ENCODE results near the gene GNPTG.

The GNPTG gene

GRCh38 chr16:1344499-1344898 lies 7.2 kb upstream of the GNPTG start:
- no peak overlapping the region for H3K27ac ChIP-seq (ENCODE audit: low read depth, low read length)
- no peaks in the 10 kb centered on the region for H3K9me3 ChIP-seq (ENCODE audit: control insufficient read depth, insufficient read depth, low read length)
- H3K4me3 ChIP-seq (ENCODE audit: low read depth, low read length): no peak overlapping the region
- peaks cover 15% of the 10 kb centered on the region; the same call in 1 of the 2 replicates for H3K36me3 ChIP-seq (ENCODE audit: control insufficient read depth, insufficient read depth, low read length)
- peaks cover 3% of the 10 kb centered on the region; the same call in 1 of the 2 replicates for H3K4me1 ChIP-seq (ENCODE audit: control insufficient read depth, insufficient read depth, low read length)
- no peak overlapping the region for H3K9ac ChIP-seq (ENCODE audit: low read depth, low read length)
- H3K27me3 ChIP-seq (ENCODE audit: control insufficient read depth, insufficient read depth, low read length): peaks cover 9% of the 10 kb centered on the region; the same call in 1 of the 2 replicates

DNA sequence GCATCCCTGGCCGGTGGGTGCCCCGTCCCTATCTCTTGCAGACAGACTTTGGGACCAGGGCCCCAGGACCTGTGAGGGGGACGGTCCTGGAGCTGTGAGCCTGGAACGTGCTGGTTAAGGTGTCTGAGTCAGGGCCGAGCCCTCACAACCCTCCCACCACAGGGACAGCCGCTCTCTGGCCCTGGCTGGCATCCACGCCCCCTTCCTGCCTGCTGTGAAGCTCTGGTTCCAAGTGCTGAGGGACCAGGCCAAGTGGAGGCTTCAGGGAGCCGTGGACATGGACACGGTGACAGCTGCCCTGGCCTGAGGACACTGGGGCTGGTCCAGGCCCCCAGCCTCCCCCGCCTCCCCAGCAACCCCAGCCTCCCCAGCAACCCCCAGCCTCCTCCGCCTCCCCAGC lies 6.6 kb upstream of the GNPTG start:
- Histone ChIP-seq H3K27ac (ENCODE audit: low read depth, low read length) (no peak overlapping the region), H3K9me3 (ENCODE audit: control insufficient read depth, insufficient read depth, low read length) (no peaks in the 10 kb centered on the region), H3K4me3 (ENCODE audit: low read depth, low read length) (no peak overlapping the region), H3K4me1 (ENCODE audit: control insufficient read depth, insufficient read depth, low read length) (peaks cover 3% of the 10 kb centered on the region; the same call in 1 of the 2 replicates), H3K36me3 (ENCODE audit: control insufficient read depth, insufficient read depth, low read length) (peaks cover 20% of the 10 kb centered on the region), H3K27me3 (ENCODE audit: control insufficient read depth, insufficient read depth, low read length) (peaks cover 9% of the 10 kb centered on the region; the same call in 1 of the 2 replicates), H3K9ac (ENCODE audit: low read depth, low read length) (no peak overlapping the region)

- no peaks in the 10 kb centered on the region for H3K9me3 ChIP-seq (ENCODE audit: control insufficient read depth, insufficient read depth, low read length)
- H3K9ac ChIP-seq (ENCODE audit: low read depth, low read length): no peak overlapping the region
- no peak overlapping the region for H3K4me3 ChIP-seq (ENCODE audit: low read depth, low read length)
- H3K27me3 ChIP-seq (ENCODE audit: control insufficient read depth, insufficient read depth, low read length): peaks cover 9% of the 10 kb centered on the region; the same call in 1 of the 2 replicates
- peaks cover 26% of the 10 kb centered on the region for H3K36me3 ChIP-seq (ENCODE audit: control insufficient read depth, insufficient read depth, low read length)
- no peak overlapping the region for H3K27ac ChIP-seq (ENCODE audit: low read depth, low read length)
- H3K4me1 ChIP-seq (ENCODE audit: control insufficient read depth, insufficient read depth, low read length): peaks cover 3% of the 10 kb centered on the region; the same call in 1 of the 2 replicates
Observed at GRCh38 chr16:1345651-1346421, 5.9 kb upstream of the GNPTG start.

DNA sequence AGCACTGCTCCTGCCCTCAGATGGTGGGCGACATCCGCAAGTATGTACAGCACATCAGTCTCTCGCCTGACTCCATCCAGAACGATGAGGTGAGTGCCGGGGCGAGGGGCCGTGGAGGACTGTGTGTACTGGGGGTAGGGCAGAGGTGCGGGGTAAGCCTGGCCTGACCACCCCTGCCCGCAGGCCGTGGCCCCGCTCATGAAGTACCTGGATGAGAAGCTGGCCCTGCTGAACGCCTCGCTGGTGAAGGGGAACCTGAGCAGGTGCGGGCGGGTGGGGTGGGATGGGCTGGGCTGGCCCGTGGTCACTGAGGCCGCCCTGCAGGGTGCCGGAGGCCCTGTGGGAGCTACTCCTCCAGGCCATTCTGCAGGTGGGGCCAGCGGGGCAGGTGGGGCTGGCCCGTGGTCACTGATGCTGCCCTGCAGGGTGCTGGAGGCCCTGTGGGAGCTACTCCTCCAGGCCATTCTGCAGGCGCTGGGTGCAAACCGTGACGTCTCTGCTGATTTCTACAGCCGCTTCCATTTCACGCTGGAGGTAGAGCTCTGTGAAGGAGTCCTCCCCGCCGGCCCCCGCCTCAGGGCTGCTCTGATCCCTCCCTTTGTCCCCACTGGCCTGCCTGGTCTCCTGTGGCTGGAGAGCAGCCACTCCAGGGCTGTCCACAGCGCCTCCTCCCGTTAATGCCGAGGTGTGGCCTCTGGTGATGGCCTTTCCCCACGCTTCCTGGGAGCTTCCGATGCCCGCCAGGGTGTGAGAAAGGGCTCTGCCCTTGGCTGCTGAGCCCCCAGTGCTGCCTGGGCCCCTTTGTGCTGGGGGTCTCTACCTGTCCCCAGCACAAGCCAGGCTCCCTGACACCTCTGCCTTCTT lies 5.1 kb upstream of the GNPTG start:
- H3K9ac ChIP-seq (ENCODE audit: low read depth, low read length): no peak overlapping the region
- H3K4me3 ChIP-seq (ENCODE audit: low read depth, low read length): no peak overlapping the region
- H3K36me3 ChIP-seq (ENCODE audit: control insufficient read depth, insufficient read depth, low read length): peaks cover 26% of the 10 kb centered on the region
- no peaks in the 10 kb centered on the region for H3K9me3 ChIP-seq (ENCODE audit: control insufficient read depth, insufficient read depth, low read length)
- peaks cover 3% of the 10 kb centered on the region; the same call in 1 of the 2 replicates for H3K4me1 ChIP-seq (ENCODE audit: control insufficient read depth, insufficient read depth, low read length)
- H3K27ac ChIP-seq (ENCODE audit: low read depth, low read length): no peak overlapping the region
- peaks cover 7% of the 10 kb centered on the region; the same call in 1 of the 2 replicates for H3K27me3 ChIP-seq (ENCODE audit: control insufficient read depth, insufficient read depth, low read length)

DNA sequence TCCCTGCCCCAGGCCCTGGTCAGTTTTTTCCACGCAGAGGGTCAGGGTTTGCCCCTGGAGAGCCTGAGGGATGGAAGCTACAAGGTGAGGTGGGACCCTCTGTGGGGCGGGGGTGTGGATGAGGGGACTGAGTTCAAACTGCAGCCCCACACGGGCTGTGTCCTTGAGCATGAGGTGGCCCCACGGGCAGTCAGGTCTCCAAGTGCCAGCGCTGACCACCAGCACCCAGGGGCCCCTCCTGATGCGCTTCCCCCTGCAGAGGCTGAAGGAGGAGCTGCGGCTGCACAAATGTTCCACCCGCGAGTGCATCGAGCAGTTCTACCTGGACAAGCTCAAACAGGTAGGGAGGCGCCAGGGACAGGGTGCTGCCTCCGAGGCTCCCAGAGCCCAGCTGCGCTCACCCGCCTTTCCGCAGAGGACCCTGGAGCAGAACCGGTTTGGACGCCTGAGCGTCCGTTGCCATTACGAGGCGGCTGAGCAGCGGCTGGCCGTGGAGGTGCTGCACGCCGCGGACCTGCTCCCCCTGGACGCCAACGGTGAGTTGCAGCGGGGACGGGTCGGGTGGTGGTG lies 4.4 kb upstream of the GNPTG start:
- Histone ChIP-seq H3K9ac (ENCODE audit: low read depth, low read length) (no peak overlapping the region), H3K4me3 (ENCODE audit: low read depth, low read length) (no peak overlapping the region), H3K9me3 (ENCODE audit: control insufficient read depth, insufficient read depth, low read length) (no peaks in the 10 kb centered on the region), H3K27me3 (ENCODE audit: control insufficient read depth, insufficient read depth, low read length) (no peaks in the 10 kb centered on the region), H3K27ac (ENCODE audit: low read depth, low read length) (no peak overlapping the region), H3K4me1 (ENCODE audit: control insufficient read depth, insufficient read depth, low read length) (peaks cover 3% of the 10 kb centered on the region; the same call in 1 of the 2 replicates), H3K36me3 (ENCODE audit: control insufficient read depth, insufficient read depth, low read length) (peaks cover 26% of the 10 kb centered on the region)

DNA sequence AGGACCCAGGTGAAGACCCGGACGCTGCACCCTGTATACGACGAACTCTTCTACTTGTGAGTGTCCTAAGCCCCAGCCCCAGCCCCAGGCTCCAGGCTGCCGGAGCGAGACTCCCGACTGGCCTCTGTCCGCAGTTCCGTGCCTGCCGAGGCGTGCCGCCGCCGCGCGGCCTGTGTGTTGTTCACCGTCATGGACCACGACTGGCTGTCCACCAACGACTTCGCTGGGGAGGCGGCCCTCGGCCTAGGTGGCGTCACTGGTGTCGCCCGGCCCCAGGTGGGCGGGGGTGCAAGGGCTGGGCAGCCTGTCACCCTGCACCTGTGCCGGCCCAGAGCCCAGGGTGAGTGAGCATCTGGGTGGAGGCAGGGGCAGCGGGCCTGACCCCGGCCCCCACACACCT lies 3.8 kb upstream of the GNPTG start:
- Histone ChIP-seq H3K27ac (ENCODE audit: low read depth, low read length) (no peak overlapping the region), H3K36me3 (ENCODE audit: control insufficient read depth, insufficient read depth, low read length) (peaks cover 26% of the 10 kb centered on the region), H3K27me3 (ENCODE audit: control insufficient read depth, insufficient read depth, low read length) (no peaks in the 10 kb centered on the region), H3K9ac (ENCODE audit: low read depth, low read length) (no peak overlapping the region), H3K9me3 (ENCODE audit: control insufficient read depth, insufficient read depth, low read length) (no peaks in the 10 kb centered on the region), H3K4me3 (ENCODE audit: low read depth, low read length) (no peak overlapping the region), H3K4me1 (ENCODE audit: control insufficient read depth, insufficient read depth, low read length) (0 out of 2 replicates have a peak, but pooled peaks cover 3% of the 10 kb centered on the region)

DNA sequence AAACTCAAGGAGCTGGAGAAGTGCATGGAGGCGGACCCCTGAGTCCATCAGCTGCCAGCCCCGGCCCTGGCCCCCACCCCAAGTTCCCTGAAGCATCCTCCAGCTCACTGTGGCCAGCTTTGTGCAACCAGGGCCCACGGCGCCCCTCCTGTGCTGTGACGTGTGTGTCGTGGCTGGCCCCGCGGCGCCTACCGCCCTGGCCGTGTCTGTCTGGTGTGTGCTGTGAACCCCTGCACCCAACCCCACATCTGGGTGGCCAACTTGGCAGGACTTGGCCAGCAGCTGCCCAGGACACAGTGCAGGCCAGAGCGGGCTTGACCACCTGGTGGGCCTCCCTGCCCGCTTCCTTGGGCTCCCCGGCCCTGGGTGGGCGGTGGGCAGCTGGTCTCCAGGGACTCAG lies 3.3 kb upstream of the GNPTG start:
- Histone ChIP-seq H3K4me1 (ENCODE audit: control insufficient read depth, insufficient read depth, low read length) (0 out of 2 replicates have a peak, but pooled peaks cover 3% of the 10 kb centered on the region), H3K4me3 (ENCODE audit: low read depth, low read length) (no peak overlapping the region), H3K36me3 (ENCODE audit: control insufficient read depth, insufficient read depth, low read length) (peaks cover 26% of the 10 kb centered on the region), H3K9me3 (ENCODE audit: control insufficient read depth, insufficient read depth, low read length) (no peaks in the 10 kb centered on the region), H3K27ac (ENCODE audit: low read depth, low read length) (no peak overlapping the region), H3K27me3 (ENCODE audit: control insufficient read depth, insufficient read depth, low read length) (no peaks in the 10 kb centered on the region), H3K9ac (ENCODE audit: low read depth, low read length) (no peak overlapping the region)

GRCh38 chr16:1348926-1349325 lies 2.8 kb upstream of the GNPTG start:
- Histone ChIP-seq H3K36me3 (ENCODE audit: control insufficient read depth, insufficient read depth, low read length) (peaks cover 26% of the 10 kb centered on the region), H3K9ac (ENCODE audit: low read depth, low read length) (no peak overlapping the region), H3K4me1 (ENCODE audit: control insufficient read depth, insufficient read depth, low read length) (0 out of 2 replicates have a peak, but pooled peaks cover 3% of the 10 kb centered on the region), H3K27ac (ENCODE audit: low read depth, low read length) (no peak overlapping the region), H3K27me3 (ENCODE audit: control insufficient read depth, insufficient read depth, low read length) (no peaks in the 10 kb centered on the region), H3K4me3 (ENCODE audit: low read depth, low read length) (no peak overlapping the region), H3K9me3 (ENCODE audit: control insufficient read depth, insufficient read depth, low read length) (no peaks in the 10 kb centered on the region)

- Histone ChIP-seq H3K27ac (ENCODE audit: low read depth, low read length) (no peak overlapping the region), H3K4me1 (ENCODE audit: control insufficient read depth, insufficient read depth, low read length) (0 out of 2 replicates have a peak, but pooled peaks cover 3% of the 10 kb centered on the region), H3K36me3 (ENCODE audit: control insufficient read depth, insufficient read depth, low read length) (peaks cover 26% of the 10 kb centered on the region), H3K9me3 (ENCODE audit: control insufficient read depth, insufficient read depth, low read length) (no peaks in the 10 kb centered on the region), H3K27me3 (ENCODE audit: control insufficient read depth, insufficient read depth, low read length) (no peaks in the 10 kb centered on the region), H3K4me3 (ENCODE audit: low read depth, low read length) (no peak overlapping the region), H3K9ac (ENCODE audit: low read depth, low read length) (no peak overlapping the region)
Observed at GRCh38 chr16:1349351-1349750, 2.4 kb upstream of the GNPTG start.

- Histone ChIP-seq H3K27ac (ENCODE audit: low read depth, low read length) (no peak overlapping the region), H3K9me3 (ENCODE audit: control insufficient read depth, insufficient read depth, low read length) (no peaks in the 10 kb centered on the region), H3K4me3 (ENCODE audit: low read depth, low read length) (no peak overlapping the region), H3K4me1 (ENCODE audit: control insufficient read depth, insufficient read depth, low read length) (0 out of 2 replicates have a peak, but pooled peaks cover 3% of the 10 kb centered on the region), H3K9ac (ENCODE audit: low read depth, low read length) (no peak overlapping the region), H3K27me3 (ENCODE audit: control insufficient read depth, insufficient read depth, low read length) (no peaks in the 10 kb centered on the region), H3K36me3 (ENCODE audit: control insufficient read depth, insufficient read depth, low read length) (peaks cover 26% of the 10 kb centered on the region)
Observed at GRCh38 chr16:1349951-1350350, 1.8 kb upstream of the GNPTG start.

All from HUES48 (cell line).